Mesothelial cell of epicardium (in vitro differentiated cells): Measurements from ENCODE around the gene TUBA4B. TPM values are rescaled to one million over a fixed set of nuclear protein-coding genes. Genes with fewer than 3 reads are reported as not detected.
A peak's percentile ranks its signal among the peaks of the same experiment; 100 is the strongest.
"Not testable (repeated sequence)": the region's sequence is repeated elsewhere in the genome, so short reads cannot be mapped to it uniquely, and the experiment has no call there.

Experiments used
- DNase-seq, 2 experiments: peaks; one replicate each; pipeline ENCODE4 v3.0.0; 2021; ENCODE audit warnings: low spot score in 2 of 2; ENCODE audit not compliant: unreplicated experiment in 2 of 2
- H3K27ac Mint-ChIP-seq: 2 replicates; pipeline ENCODE4 v1.8.0; 2021; ENCODE audit warnings: mixed read lengths
- H3K27me3 Mint-ChIP-seq: 2 replicates; pipeline ENCODE4 v1.8.0; 2021; ENCODE audit warnings: low read depth, mixed read lengths
- H3K36me3 Mint-ChIP-seq: 2 replicates; pipeline ENCODE4 v1.8.0; 2021; ENCODE audit warnings: mixed read lengths
- H3K4me1 Mint-ChIP-seq: 2 replicates; pipeline ENCODE4 v1.8.0; 2021; ENCODE audit warnings: mixed read lengths
- H3K4me3 Mint-ChIP-seq: 2 replicates; pipeline ENCODE4 v1.8.0; 2021; ENCODE audit warnings: mild to moderate bottlenecking, moderate library complexity, mixed read lengths
- H3K9me3 Mint-ChIP-seq: 2 replicates; pipeline ENCODE4 v1.8.0; 2021; ENCODE audit warnings: mixed read lengths
- microRNA-seq: library from miRNA; unstranded; fragments of <30 nt; microRNA quantifications from one replicate; pipeline ENCODE4 v1.2.0, GENCODE V29; 2021; ENCODE audit warnings: inconsistent platforms, mixed read lengths
- total RNA-seq: library from RNA; stranded (reverse); gene quantifications from 3 replicates; pipeline ENCODE4 v1.2.1, GENCODE V29; 2021
- TF ChIP-seq, protein P1 (sequence below): fragments of 200-600 bp; sonication (generic); IDR thresholded peaks from one replicate; pipeline ENCODE4 v1.5.0; 2021; ENCODE audit warnings: antibody characterized with exemption; ENCODE audit not compliant: unreplicated experiment

TUBA4B gene
- total RNA-seq, 1 donor from 2014 or later: not detected

GRCh38 chr2:219308142-219309101 lies 55.4 kb downstream of the TUBA4B start:
- H3K4me1 Mint-ChIP-seq: peaks cover 1% of the 10 kb centered on the region
- TF ChIP-seq, protein P1, sequence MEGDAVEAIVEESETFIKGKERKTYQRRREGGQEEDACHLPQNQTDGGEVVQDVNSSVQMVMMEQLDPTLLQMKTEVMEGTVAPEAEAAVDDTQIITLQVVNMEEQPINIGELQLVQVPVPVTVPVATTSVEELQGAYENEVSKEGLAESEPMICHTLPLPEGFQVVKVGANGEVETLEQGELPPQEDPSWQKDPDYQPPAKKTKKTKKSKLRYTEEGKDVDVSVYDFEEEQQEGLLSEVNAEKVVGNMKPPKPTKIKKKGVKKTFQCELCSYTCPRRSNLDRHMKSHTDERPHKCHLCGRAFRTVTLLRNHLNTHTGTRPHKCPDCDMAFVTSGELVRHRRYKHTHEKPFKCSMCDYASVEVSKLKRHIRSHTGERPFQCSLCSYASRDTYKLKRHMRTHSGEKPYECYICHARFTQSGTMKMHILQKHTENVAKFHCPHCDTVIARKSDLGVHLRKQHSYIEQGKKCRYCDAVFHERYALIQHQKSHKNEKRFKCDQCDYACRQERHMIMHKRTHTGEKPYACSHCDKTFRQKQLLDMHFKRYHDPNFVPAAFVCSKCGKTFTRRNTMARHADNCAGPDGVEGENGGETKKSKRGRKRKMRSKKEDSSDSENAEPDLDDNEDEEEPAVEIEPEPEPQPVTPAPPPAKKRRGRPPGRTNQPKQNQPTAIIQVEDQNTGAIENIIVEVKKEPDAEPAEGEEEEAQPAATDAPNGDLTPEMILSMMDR: no peak
- H3K27ac Mint-ChIP-seq: no peak overlapping the region
- no peaks in the 10 kb centered on the region for H3K9me3 Mint-ChIP-seq
- peak; percentile 75 to 88 for DNase-seq
- no peaks in the 10 kb centered on the region for H3K36me3 Mint-ChIP-seq
- H3K4me3 Mint-ChIP-seq: peak overlapping the region; percentile 13
- H3K27me3 Mint-ChIP-seq: peaks cover 83% of the 10 kb centered on the region

DNA sequence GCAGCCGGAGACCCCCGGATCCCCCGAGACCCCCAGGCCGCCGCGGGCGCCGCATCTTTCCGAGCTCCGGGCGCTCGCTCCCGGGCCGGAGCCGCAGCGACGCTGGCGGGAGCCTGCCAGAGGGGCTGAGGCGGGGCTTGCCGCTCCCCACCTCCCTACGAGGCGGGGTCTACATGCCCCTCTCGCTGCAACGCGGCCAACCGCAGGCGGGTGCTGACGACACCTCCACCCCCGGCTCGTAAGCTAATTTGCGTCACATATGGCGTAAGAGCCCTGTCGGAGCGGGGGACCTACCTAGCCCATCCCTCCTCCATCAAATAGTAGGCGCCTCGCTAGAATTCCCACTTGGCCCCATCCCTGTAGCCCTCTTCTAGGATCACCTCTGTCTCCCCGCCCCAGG lies 56.2 kb downstream of the TUBA4B start, which contains the start of gene PTPRN:
TSS of gene PTPRN (minus strand) at position 124 of the 400 bp plus-strand sequence. CDS start at position 55, 69 bp downstream.
- H3K36me3 Mint-ChIP-seq: no peaks in the 10 kb centered on the region
- no peak for DNase-seq
- H3K27me3 Mint-ChIP-seq: peaks cover 80% of the 10 kb centered on the region
- H3K4me3 Mint-ChIP-seq: peak within 1 kb of the TSS; percentile 13
- H3K4me1 Mint-ChIP-seq: peaks cover 1% of the 10 kb centered on the region
- TF ChIP-seq, protein P1: no peak
- no peaks in the 10 kb centered on the region for H3K9me3 Mint-ChIP-seq
- no peak within 1 kb of the TSS for H3K27ac Mint-ChIP-seq

DNA sequence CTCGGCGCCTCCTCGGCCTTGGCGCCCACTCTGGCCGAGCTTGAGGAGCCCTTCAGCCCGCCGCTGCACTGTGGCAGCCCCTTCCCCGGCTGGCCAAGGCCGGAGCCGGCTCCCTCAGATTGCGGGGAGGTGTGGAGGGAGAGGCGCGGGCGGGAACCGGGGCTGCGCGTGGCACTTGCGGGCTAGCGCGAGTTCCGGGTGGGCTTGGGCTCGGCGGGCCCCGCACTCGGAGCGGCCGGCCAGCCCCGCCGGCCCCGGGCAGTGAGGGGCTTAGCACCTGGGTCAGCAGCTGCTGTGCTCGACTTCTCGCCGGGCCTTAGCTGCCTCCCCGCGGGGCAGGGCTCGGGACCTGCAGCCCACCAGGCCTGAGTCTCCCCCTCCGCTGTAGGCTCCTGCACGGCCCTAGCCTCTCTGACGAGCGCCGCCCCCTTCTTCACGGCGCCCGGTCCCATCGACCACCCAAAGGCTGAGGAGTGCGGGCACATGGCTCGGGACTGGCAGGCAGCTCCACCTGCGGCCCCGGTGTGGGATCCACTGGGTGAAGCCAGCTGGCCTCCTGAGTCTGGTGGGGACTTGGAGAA lies 59.7 kb downstream of the TUBA4B start:
- peaks cover 56% of the 10 kb centered on the region for H3K27me3 Mint-ChIP-seq
- not testable (repeated sequence) for H3K9me3 Mint-ChIP-seq, H3K4me1 Mint-ChIP-seq, H3K36me3 Mint-ChIP-seq, DNase-seq, H3K4me3 Mint-ChIP-seq, H3K27ac Mint-ChIP-seq

GRCh38 chr2:219314804-219315468 lies 61.9 kb downstream of the TUBA4B start:
- Mint-ChIP-seq H3K4me1 (no peaks in the 10 kb centered on the region), H3K27ac (no peak overlapping the region), H3K4me3 (no peak overlapping the region), H3K9me3 (no peaks in the 10 kb centered on the region), H3K36me3 (no peaks in the 10 kb centered on the region), H3K27me3 (peaks cover 40% of the 10 kb centered on the region)
- no peak for DNase-seq
- TF ChIP-seq, protein P1: no peak

Small RNA genes within 50 kb of the gene (microRNA-seq; reads per million reads assigned to microRNA genes)
- not detected for gene MIR153-1

Other genes starting within 250 kb of the TUBA4B start
- not detected in 3 replicates for gene CFAP65, start 211.7 kb upstream of the TUBA4B start, total RNA-seq
- gene IHH, start 192.3 kb upstream of the TUBA4B start, total RNA-seq: 0.18 to 0.62 TPM (median 0.38 TPM) in 3 replicates
- gene NHEJ1, start 92.4 kb upstream of the TUBA4B start, total RNA-seq: 11.0 to 11.7 TPM (median 11.5 TPM) in 3 replicates
- 1.6 to 2.6 TPM (median 1.7 TPM) in 3 replicates for gene SLC23A3, start 83.2 kb upstream of the TUBA4B start, total RNA-seq
- gene CNPPD1, start 76.3 kb upstream of the TUBA4B start, total RNA-seq: 24.4 to 28.2 TPM (median 27.5 TPM) in 3 replicates
- 70.0 to 75.2 TPM (median 74.2 TPM) in 3 replicates for gene RETREG2, start 75.0 kb upstream of the TUBA4B start, total RNA-seq
- 27.4 to 29.2 TPM (median 27.8 TPM) in 3 replicates for gene ZFAND2B, start 46.5 kb upstream of the TUBA4B start, total RNA-seq
- 24.6 to 29.4 TPM (median 28.1 TPM) in 3 replicates for gene ABCB6, start 34.3 kb upstream of the TUBA4B start, total RNA-seq
- 39.3 to 40.8 TPM (median 40.6 TPM) in 3 replicates for gene ATG9A, start 23.6 kb upstream of the TUBA4B start, total RNA-seq
- 58.3 to 65.3 TPM (median 59.6 TPM) in 3 replicates for gene ANKZF1, start 23.4 kb upstream of the TUBA4B start, total RNA-seq
- gene GLB1L, start 7.8 kb upstream of the TUBA4B start, total RNA-seq: 9.6 to 11.6 TPM (median 9.9 TPM) in 3 replicates
- 28.0 to 31.2 TPM (median 29.0 TPM) in 3 replicates for gene STK16, start 7.8 kb upstream of the TUBA4B start, total RNA-seq
- 0.47 to 1.1 TPM (median 0.63 TPM) in 3 replicates for gene TUBA4A, start 675 bp downstream of the TUBA4B start, total RNA-seq
- 39.7 to 47.8 TPM (median 43.4 TPM) in 3 replicates for gene DNAJB2, start 26.1 kb downstream of the TUBA4B start, total RNA-seq
- 0.33 to 0.50 TPM (median 0.38 TPM) in 3 replicates for gene PTPRN, start 56.2 kb downstream of the TUBA4B start, total RNA-seq
- gene RESP18, start 79.5 kb downstream of the TUBA4B start, total RNA-seq: not detected in 3 replicates
- 73.2 to 85.1 TPM (median 77.1 TPM) in 3 replicates for gene DNPEP, start 134.7 kb downstream of the TUBA4B start, total RNA-seq
- 33.0 to 38.5 TPM (median 37.0 TPM) in 3 replicates for gene DES, start 165.1 kb downstream of the TUBA4B start, total RNA-seq
- gene SPEG, start 181.6 kb downstream of the TUBA4B start, total RNA-seq: 95.4 to 97.7 TPM (median 97.7 TPM) in 3 replicates
- 34.5 to 37.3 TPM (median 36.0 TPM) in 3 replicates for gene GMPPA, start 245.6 kb downstream of the TUBA4B start, total RNA-seq